H1 (cell line): ENCODE results near the gene CGNL1. TPM values are rescaled to one million over a fixed set of nuclear protein-coding genes. Genes with fewer than 3 reads are reported as not detected.

Source experiments
- EZH2 ChIP-seq: fragments of 200-600 bp; sonication (generic); IDR thresholded peaks from 2 replicates; pipeline ENCODE4 v1.7.1; 2012; ENCODE audit warnings: low read depth, mild to moderate bottlenecking, moderate library complexity, low read length, inconsistent platforms; ENCODE audit not compliant: severe bottlenecking
- RBBP5 ChIP-seq: IDR thresholded peaks from 2 replicates; pipeline ENCODE4 v1.7.1; 2012; ENCODE audit warnings: low read depth, mild to moderate bottlenecking, inconsistent platforms, low read length, moderate library complexity, borderline replicate concordance
- RFX5 ChIP-seq: IDR thresholded peaks from 2 replicates; pipeline ENCODE4 v1.6.1; 2011; ENCODE audit warnings: low read depth, low read length, improper control_type of control experiment, borderline replicate concordance
- polyA plus RNA-seq, 7 experiments: library from polyadenylated mRNA; depleted of rRNA in 3 of 7; stranded (reverse) in 5 of 7; unstranded in 2 of 7; fragments of >200 nt in 5 of 7; fragments of 200-250 nt in 2 of 7; gene quantifications; 1 replicate in 5 of 7; 2 replicates in 1 of 7; 4 replicates in 1 of 7; pipeline versions ENCODE4 v1.2.1 to v1.2.3, GENCODE V29; 2011 to 2013; ENCODE audit warnings: missing spikeins in 2 of 7, mixed read lengths in 2 of 7
- total RNA-seq: library from RNA; stranded (reverse); fragmentation: NEBNext Ultra II Directional; extraction: Animal tissue kit (Norgen Biotek cat#: 25700); gene quantifications from 2 replicates; pipeline ENCODE4 v1.2.1, GENCODE V29; 2021

The CGNL1 gene
- total and polyA plus RNA-seq, 2 of the 8 experiments (the other 6 are each of a cell fraction or from before 2014, with no cell fraction given) = 21.8 to 75.6 TPM

- no peak for TF ChIP-seq RBBP5
- no peak for TF ChIP-seq RFX5
- no peak for TF ChIP-seq EZH2
Measured at GRCh38 chr15:57542505-57542817, 166.2 kb downstream of the CGNL1 start (continued).
